RWPE1 (cell line): ENCODE data around the gene BRI3BP.

Source experiments
- CTCF ChIA-PET: fragments of 350-600 bp; sonication (Branson Sonifier 250); formaldehyde crosslinking; extraction: SDS; loops from one replicate; lab custom pipeline; 2021; lab: Yijun Ruan, JAX
- POLR2A ChIA-PET: fragments of 400-600 bp; formaldehyde crosslinking; extraction: SDS; loops from one replicate; lab custom pipeline; 2020; ENCODE audit warnings: antibody characterized with exemption; ENCODE audit not compliant: low non-redundant PET; lab: Yijun Ruan, JAX
- DNase-seq: peaks from one replicate; pipeline ENCODE4 v3.0.0; 2012; ENCODE audit warnings: low spot score
- H3K27ac ChIP-seq: fragments of 450-650 bp; 2 replicates; pipeline ENCODE4 v1.5.1; 2017
- CTCF ChIP-seq: fragments of 450-650 bp; conservative IDR thresholded peaks from 2 replicates; pipeline ENCODE4 v1.5.1; 2017; ENCODE audit warnings: low read depth, mild to moderate bottlenecking

The BRI3BP gene

GRCh38 chr12:124961055-124961454 lies 32.4 kb upstream of the BRI3BP start:
- no peak overlapping the region for H3K27ac ChIP-seq
- no peak for TF ChIP-seq CTCF
- POLR2A ChIA-PET, result no interaction called here
- CTCF ChIA-PET, result no interaction called here
- no peak for DNase-seq

- POLR2A ChIA-PET, result no interaction called here
- no peak for DNase-seq
- TF ChIP-seq CTCF, result no peak
- CTCF ChIA-PET, result no interaction called here
- H3K27ac ChIP-seq, result no peak overlapping the region
Measured at GRCh38 chr12:124963211-124963610, 30.2 kb upstream of the BRI3BP start.

GRCh38 chr12:124964251-124964650 lies 29.2 kb upstream of the BRI3BP start:
- CTCF ChIA-PET, result no interaction called here
- POLR2A ChIA-PET, result no interaction called here

GRCh38 chr12:124964836-124965462 lies 28.5 kb upstream of the BRI3BP start:
- no peak for DNase-seq
- ChIA-PET POLR2A (no interaction called here), CTCF (interaction anchor here (1.1 kb wide), 1 partner anchor 24 kb away, joined by 3 read pairs; no protein-coding TSS in a partner anchor)
- H3K27ac ChIP-seq, result peak overlapping the region; percentile 10; the same call in 1 of the 2 replicates
- no peak for TF ChIP-seq CTCF

More at GRCh38 chr12:124964251-124964650, 29.2 kb upstream of the BRI3BP start:
- TF ChIP-seq CTCF, result no peak
- DNase-seq, result no peak
- H3K27ac ChIP-seq, result no peak overlapping the region

- no peak for TF ChIP-seq CTCF
- POLR2A ChIA-PET, result interaction anchor here (0.6 kb wide), 1 partner anchor 8 kb away, joined by 3 read pairs; no protein-coding TSS in a partner anchor
- CTCF ChIA-PET, result no interaction called here
- no peak overlapping the region for H3K27ac ChIP-seq
- no peak for DNase-seq
Measured at GRCh38 chr12:124967016-124967739, 26.3 kb upstream of the BRI3BP start.

GRCh38 chr12:124968656-124969055 lies 24.8 kb upstream of the BRI3BP start:
- no peak for DNase-seq
- ChIA-PET CTCF (no interaction called here), POLR2A (no interaction called here)

More at GRCh38 chr12:124968656-124969055, 24.8 kb upstream of the BRI3BP start:
- H3K27ac ChIP-seq, result no peak overlapping the region
- TF ChIP-seq CTCF, result no peak
